Epithelial cell of esophagus (primary cell): ENCODE measurements around the gene IL19.
A peak's percentile ranks its signal among the peaks of the same experiment; 100 is the strongest.
"Not testable (repeated sequence)": the region's sequence is repeated elsewhere in the genome, so short reads cannot be mapped to it uniquely, and the experiment has no call there.

Source experiments
- DNase-seq: peaks from one replicate; pipeline ENCODE4 v3.0.0; 2010; ENCODE audit warnings: low read depth
- H3K4me3 ChIP-seq: 2 replicates; pipeline ENCODE4 v1.5.1; 2011; ENCODE audit warnings: mild to moderate bottlenecking, low read length, control low read depth
- TF ChIP-seq, protein P1 (sequence below): IDR thresholded peaks from 2 replicates; pipeline ENCODE4 v1.5.1; 2011; ENCODE audit warnings: low read depth, mild to moderate bottlenecking, low read length, control low read depth, inconsistent platforms; ENCODE audit not compliant: insufficient read depth; ENCODE audit errors: missing control alignments

The IL19 gene

DNA sequence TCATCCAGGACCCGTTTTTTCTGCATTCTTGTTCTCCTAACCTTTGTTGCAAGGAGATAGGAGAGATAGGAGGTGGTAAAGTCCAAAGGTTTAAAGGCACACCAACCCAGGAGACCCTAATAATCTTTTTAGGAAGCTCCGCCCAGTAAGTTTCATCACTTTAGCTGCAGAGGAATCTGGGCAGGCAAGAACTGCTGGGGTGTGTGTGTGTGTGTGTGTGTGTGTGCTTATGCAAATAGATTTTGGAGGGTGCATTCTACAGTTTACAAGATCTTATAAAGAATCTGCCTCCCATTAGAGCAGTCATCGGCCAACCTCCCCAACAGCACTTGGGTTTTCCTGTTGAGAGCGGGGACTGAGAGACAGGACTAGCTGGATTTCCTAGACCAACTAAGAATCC lies 5.7 kb downstream of the IL19 start:
- no peak overlapping the region for H3K4me3 ChIP-seq
- DNase-seq, result peak; percentile 63
- TF ChIP-seq, protein P1, sequence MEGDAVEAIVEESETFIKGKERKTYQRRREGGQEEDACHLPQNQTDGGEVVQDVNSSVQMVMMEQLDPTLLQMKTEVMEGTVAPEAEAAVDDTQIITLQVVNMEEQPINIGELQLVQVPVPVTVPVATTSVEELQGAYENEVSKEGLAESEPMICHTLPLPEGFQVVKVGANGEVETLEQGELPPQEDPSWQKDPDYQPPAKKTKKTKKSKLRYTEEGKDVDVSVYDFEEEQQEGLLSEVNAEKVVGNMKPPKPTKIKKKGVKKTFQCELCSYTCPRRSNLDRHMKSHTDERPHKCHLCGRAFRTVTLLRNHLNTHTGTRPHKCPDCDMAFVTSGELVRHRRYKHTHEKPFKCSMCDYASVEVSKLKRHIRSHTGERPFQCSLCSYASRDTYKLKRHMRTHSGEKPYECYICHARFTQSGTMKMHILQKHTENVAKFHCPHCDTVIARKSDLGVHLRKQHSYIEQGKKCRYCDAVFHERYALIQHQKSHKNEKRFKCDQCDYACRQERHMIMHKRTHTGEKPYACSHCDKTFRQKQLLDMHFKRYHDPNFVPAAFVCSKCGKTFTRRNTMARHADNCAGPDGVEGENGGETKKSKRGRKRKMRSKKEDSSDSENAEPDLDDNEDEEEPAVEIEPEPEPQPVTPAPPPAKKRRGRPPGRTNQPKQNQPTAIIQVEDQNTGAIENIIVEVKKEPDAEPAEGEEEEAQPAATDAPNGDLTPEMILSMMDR, result no peak

DNA sequence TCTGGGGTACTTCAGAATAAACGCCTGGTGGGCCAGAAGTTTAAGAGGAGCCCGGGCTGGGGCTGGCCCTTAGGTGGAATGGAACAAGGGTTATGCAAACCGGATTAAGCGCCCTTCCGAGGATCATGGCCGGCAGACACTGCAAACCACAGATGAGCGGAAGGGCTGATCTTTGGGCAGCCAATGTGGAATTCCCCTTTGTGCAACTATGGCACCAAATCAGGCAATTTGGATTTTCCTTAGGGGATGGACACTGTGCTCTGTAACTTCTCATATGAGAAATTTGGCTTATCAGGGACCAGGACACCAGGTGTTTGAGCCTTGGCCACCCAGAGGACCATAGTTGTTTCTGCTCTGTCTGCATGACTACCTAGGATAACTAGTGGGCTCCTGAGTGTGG lies 7.5 kb downstream of the IL19 start:
- TF ChIP-seq, protein P1, result no peak
- H3K4me3 ChIP-seq, result no peak overlapping the region
- DNase-seq, result no peak

DNA sequence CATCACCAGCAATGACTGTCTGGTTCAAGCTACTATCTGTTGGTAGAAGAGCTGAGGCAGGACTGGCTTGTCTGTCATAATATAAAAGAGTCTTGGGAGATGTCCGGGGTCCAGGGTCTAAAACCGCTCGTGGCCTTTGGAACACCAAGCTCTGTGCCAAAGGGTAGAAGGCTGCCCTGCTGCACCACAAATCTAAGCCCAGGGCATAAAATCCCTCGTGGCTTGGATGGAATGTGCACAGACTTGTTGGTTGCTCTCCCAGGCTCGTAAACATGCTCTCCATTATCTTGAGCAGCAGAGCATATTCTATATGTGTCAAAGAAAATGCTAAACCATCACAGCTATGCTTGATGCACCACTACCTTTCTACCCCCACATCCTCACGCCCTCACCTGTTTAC lies 8.3 kb downstream of the IL19 start:
- peak; percentile 57 for DNase-seq

DNA sequence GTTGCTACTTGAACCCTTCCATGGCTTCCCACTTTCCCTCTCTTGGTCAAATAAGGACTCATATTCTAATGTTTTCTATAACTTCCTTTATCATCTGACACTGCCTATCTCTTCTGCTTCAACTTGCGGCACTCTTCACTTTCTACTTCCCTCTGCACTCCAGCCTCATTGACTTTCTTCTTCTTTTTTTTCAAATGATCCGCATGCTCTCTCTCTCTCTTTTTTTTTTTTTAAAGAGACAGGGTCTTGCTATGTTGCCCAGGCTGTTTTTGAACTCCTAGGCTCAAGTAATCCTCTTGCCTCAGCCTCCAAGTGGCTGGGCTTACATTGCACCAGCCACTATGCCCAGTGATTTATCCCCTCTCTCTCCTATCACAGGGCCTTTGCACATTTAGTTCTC lies 9.1 kb downstream of the IL19 start:
- DNase-seq, result no peak
- no peak overlapping the region for H3K4me3 ChIP-seq
- TF ChIP-seq, protein P1, result no peak

More for the DNA sequence above, 8.3 kb downstream of the IL19 start:
- H3K4me3 ChIP-seq, result not testable (repeated sequence)

DNA sequence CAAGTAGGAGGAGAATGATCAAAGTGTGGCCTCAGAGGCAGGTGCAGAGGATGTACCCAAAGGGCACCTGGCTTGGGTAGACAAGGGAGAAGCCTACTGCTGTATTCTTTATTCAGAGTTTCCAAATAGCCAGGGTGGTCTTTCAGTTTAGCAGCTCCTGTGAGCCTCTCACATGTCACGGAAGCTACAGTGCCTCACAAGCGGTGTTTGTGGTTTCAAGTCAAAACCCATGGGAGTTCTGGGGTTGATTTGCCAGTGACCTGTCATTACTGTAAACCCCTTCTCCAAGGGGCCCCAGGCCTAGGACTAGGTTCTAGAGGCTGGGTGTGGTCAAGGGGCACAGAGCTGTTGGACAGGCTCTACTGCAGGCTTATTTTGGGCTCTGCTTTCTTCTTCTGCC lies 11.9 kb downstream of the IL19 start:
- TF ChIP-seq, protein P1, result no peak
- H3K4me3 ChIP-seq, result no peak overlapping the region
- no peak for DNase-seq

DNA sequence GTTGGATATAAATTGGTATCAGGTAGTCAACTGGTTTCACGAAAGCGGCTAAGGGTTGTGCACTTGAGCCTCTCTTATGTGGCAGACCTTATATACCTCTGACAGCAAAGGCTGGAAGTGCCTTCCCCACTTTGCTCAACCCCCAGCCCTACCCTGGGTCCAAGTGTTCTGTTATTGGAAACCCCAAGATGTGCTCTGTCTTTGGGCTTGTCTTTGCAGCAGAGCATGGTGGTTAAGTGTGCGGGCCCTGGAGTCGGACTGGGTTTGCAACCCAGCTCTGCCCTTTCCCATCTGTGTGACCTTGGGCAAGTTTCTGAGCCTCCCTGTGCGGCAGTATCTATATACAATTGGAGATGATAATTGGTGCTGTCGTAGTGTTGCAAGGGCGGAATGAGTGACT lies 12.9 kb downstream of the IL19 start:
- TF ChIP-seq, protein P1, result no peak
- H3K4me3 ChIP-seq, result no peak overlapping the region
- DNase-seq, result no peak

DNA sequence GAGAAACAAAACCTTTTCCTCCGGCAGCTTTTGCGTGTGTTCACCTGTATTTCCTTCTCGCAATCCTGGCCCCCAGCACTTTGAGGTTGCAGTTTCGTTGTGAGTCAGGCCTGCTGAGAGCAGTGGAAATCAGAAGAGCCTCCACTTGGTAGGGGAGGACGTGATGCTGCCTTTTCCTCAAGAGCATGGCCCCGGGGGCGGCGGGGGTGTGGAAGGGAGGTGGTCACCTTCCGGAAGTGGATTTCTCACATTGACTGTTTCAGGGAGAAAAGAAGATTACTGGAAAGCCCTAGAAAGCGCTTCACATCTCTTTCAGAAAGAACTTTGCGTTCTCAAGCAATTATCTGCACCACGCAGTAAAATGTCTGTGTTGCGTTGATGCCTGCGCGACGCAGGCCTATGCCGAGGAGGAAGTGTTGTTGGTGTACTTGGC lies 13.9 kb downstream of the IL19 start:
- TF ChIP-seq, protein P1, result no peak
- H3K4me3 ChIP-seq, result no peak overlapping the region
- peak; percentile 55 for DNase-seq

DNA sequence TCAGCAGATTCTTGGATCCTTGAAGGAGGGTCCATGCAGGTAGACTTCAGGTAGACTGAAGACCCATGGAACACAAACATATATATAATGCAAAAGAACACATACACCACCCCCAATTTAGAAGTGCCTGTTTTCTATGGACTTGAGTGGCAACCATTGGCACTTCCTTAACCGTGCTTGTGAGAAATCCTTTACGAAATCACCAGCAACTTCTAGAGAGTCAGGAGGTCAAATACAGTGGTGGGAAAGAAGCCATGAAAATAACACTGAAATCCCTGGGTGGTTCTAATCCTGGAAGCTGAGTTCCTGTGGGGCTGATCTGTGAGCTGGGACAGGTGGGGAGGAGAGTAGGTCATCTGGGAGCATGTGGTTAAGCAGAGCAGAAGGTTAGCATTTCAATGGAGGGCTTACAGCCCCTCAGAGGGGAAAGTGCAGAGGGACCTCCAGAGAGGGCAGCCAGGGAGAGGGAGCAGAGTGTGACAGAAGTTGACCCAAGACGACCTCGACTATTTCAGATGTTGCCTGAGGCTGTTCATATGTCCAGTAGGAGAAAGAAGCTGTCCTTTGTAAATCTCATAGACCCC lies 14.7 kb downstream of the IL19 start:
- no peak overlapping the region for H3K4me3 ChIP-seq
- TF ChIP-seq, protein P1, result no peak
- DNase-seq, result no peak
